Hepatocyte (in vitro differentiated cells): Measurements from ENCODE around the gene MPZL2.

Experiments used
- CTCF ChIP-seq: fragments of 200-600 bp; sonication (generic); IDR thresholded peaks from 2 replicates; pipeline ENCODE4 v1.5.1; 2016; ENCODE audit warnings: antibody characterized with exemption, mild to moderate bottlenecking; ENCODE audit not compliant: poor library complexity
- EZH2phosphoT487 ChIP-seq: fragments of 200-600 bp; sonication (generic); IDR thresholded peaks from one replicate; pipeline ENCODE4 v1.6.1; 2018; ENCODE audit warnings: antibody characterized with exemption, mild to moderate bottlenecking, low read depth, moderate library complexity; ENCODE audit not compliant: unreplicated experiment, severe bottlenecking

GRCh38 chr11:118281284-118281683 is 17.2 kb upstream of the MPZL2 start:
- TF ChIP-seq CTCF (no peak), EZH2phosphoT487 (no peak)
